Measurements from ENCODE around the gene NDUFS1.
"Not testable (repeated sequence)": the region's sequence is repeated elsewhere in the genome, so short reads cannot be mapped to it uniquely, and the experiment has no call there.

NDUFS1 gene

GRCh38 chr2:206163251-206163880 lies 4.1 kb upstream of the NDUFS1 start:
- no peak for DNase-seq (ENCODE audit: low spot score)
- FAIRE-seq, result no peak

DNA sequence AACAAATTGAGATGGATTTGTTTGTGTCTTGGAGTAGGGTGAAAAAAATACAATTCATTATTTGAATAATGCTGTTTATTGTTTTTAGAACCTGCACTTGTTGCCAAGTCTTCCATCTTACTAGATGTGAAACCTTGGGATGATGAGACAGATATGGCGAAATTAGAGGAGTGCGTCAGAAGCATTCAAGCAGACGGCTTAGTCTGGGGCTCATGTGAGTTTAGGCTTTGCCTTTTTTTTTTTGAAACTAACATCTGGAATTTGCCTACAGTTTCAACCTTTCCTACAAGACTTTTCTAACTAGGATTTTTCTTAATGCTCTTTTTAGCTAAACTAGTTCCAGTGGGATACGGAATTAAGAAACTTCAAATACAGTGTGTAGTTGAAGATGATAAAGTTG lies 3.2 kb upstream of the NDUFS1 start:
- not testable (repeated sequence) for DNase-seq (ENCODE audit: low spot score); FAIRE-seq

GRCh38 chr2:206160807-206161179 lies 1.5 kb upstream of the NDUFS1 start:
- DNase-seq (ENCODE audit: low spot score), result no peak
- FAIRE-seq, result no peak

DNA sequence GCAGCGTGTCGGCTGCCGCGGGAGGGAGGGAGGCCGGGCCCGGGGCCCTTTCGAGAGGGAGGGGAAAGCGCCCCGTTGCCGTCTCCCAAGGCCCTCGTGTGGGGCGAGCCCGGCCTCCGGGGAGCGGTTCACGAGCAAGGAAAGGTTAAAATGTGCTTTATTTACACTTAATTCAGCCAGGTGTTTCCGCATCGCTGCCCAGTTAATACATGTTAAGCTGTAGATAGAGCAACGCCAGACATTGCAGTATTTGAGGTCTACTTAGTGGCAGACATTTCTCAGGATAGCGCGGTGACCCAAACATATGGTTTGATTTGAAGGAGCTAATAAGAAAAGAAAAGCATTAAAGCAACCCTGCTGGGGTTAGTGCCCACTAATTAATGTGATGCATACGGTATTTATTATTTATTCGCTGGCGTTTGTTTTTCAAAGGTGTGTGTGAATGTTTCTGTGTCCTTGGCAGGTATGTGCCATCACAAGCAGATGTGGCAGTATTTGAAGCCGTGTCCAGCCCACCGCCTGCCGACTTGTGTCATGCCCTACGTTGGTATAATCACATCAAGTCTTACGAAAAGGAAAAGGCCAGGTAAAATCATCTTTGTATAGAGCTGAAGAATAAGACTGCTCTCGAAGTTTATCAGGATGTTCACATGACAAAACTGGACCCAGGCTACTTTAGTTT lies 1.0 kb upstream of the NDUFS1 start:
- no peak for FAIRE-seq
- DNase-seq (ENCODE audit: low spot score), result peak; percentile 36

GRCh38 chr2:206158563-206159345 lies 490 bp downstream of the NDUFS1 start:
- peak; percentile 23 for DNase-seq (ENCODE audit: low spot score)
- no peak for FAIRE-seq

GRCh38 chr2:206157014-206157413 lies 2.2 kb downstream of the NDUFS1 start:
- DNase-seq (ENCODE audit: low spot score); FAIRE-seq: not testable (repeated sequence)

GRCh38 chr2:206154197-206154596 lies 5.0 kb downstream of the NDUFS1 start:
- DNase-seq (ENCODE audit: low spot score) (no peak), FAIRE-seq (no peak)

- DNase-seq (ENCODE audit: low spot score) (no peak), FAIRE-seq (no peak)
Measured at GRCh38 chr2:206150631-206151030, 8.6 kb downstream of the NDUFS1 start.

DNA sequence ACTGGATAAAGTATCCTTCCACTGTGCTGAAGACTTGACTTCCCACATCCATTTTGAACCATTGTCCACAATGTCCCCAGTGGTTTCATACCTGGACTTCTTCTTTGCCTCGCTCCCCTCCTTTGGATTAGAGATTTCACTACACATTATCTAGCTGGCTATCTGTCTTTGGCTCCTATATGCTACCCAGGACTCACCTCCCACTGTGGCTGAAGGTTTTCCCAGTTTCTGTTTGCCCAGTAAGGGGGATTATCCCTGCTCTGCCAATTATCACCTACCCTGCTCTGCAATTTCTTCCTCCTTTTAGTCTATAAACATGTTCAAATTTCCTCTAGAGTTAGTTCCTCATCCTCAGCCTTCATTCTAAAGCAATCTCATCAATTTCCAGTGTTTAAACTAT lies 9.1 kb downstream of the NDUFS1 start:
- no peak for FAIRE-seq

GRCh38 chr2:206149330-206149729 lies 9.9 kb downstream of the NDUFS1 start:
- FAIRE-seq, result no peak

More for the DNA sequence above, 9.1 kb downstream of the NDUFS1 start:
- DNase-seq (ENCODE audit: low spot score), result no peak

DNA sequence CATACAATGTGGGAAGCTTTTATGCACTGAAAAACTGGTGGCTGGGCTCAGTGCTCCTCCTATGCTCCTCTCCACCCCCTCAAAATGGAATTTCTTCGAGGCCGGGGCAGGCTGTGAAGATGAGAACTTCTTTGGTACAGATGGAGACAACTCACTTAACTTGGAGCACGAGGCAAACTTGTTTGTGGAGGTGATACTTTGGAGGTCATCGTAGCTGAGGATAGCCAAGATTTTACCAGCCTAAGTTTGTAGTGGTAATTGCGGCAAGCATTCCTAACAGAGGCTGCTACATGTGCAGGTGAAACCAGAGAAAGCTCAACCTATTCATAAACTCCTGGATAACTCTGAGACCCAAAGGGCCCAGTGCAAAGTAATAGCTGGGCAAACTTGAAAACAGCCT lies 13.6 kb downstream of the NDUFS1 start:
- FAIRE-seq, result no peak
- no peak for DNase-seq (ENCODE audit: low spot score)

More at GRCh38 chr2:206149330-206149729, 9.9 kb downstream of the NDUFS1 start:
- DNase-seq (ENCODE audit: low spot score), result no peak

GRCh38 chr2:206144383-206144782 lies 14.9 kb downstream of the NDUFS1 start:
- FAIRE-seq, result no peak
- DNase-seq (ENCODE audit: low spot score), result no peak

DNA sequence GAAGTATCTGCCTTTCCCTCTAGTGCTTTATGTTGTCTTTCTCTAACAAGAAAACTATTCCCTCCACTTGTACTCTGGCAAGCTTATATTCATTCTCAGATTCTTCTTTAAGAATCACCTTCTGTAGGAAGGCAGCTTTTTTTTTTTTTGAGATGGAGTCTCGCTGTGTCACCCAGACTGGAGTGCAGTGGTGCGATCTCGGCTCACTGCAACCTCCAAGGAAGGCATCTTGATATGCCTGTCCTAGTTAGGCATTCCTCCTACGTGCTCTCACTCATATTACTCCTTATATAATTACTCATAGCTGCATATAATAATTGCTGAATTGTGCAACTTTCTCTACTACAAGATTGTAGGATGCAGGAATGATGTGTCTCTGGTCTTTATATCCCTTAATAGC lies 15.8 kb downstream of the NDUFS1 start:
- DNase-seq (ENCODE audit: low spot score), result no peak
- FAIRE-seq, result no peak

DNA sequence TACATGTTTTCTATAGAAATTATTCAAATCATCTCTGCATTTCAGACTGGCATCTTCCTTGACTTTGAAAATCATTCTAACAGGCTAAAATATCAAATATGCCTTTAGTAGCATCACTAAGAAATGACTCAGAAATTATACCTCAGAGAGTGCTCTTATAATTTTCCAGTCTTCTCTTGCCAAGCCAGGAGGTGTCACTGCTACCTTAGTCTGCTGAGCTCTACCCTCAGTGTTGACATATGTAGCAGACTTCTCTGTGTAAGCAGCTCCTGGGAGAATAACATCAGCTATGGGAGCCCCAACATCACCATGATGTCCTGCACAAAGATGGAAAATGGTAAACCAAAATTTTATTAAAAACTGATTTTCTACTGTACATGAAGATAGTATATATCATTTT lies 31.6 kb downstream of the NDUFS1 start:
- FAIRE-seq (no peak), DNase-seq (ENCODE audit: low spot score) (no peak)

- FAIRE-seq (no peak), DNase-seq (ENCODE audit: low spot score) (no peak)
Measured at GRCh38 chr2:206125901-206126300, 33.3 kb downstream of the NDUFS1 start.

DNA sequence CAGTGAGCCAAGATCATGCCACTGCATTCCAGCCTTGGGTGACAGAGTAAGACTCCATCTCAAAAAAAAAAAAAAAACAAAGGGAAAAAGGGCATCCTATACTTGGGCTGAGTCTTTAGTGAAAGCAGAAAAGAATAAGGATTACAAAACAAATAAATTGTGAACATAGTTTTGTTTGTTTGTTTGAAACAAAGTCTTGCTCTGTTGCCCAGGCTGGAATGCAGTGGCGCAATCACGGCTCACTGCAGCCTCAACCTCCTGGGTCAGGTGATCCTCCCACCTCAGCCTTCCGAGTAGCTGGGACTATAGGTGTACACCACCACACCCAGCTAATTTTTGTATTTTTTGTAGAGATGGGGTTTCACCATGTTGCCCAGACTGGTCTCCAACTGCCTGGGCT lies 36.7 kb downstream of the NDUFS1 start:
- not testable (repeated sequence) for DNase-seq (ENCODE audit: low spot score); FAIRE-seq

- no peak for FAIRE-seq
- no peak for DNase-seq (ENCODE audit: low spot score)
Measured at GRCh38 chr2:206116278-206116677, 43.0 kb downstream of the NDUFS1 start.

GRCh38 chr2:206115026-206115578 lies 44.1 kb downstream of the NDUFS1 start:
- DNase-seq (ENCODE audit: low spot score), result no peak
- FAIRE-seq, result no peak

GRCh38 chr2:206112846-206113547 lies 46.2 kb downstream of the NDUFS1 start:
- DNase-seq (ENCODE audit: low spot score) (no peak), FAIRE-seq (no peak)

- no peak for FAIRE-seq
Measured at GRCh38 chr2:206112108-206112507, 47.1 kb downstream of the NDUFS1 start.

DNA sequence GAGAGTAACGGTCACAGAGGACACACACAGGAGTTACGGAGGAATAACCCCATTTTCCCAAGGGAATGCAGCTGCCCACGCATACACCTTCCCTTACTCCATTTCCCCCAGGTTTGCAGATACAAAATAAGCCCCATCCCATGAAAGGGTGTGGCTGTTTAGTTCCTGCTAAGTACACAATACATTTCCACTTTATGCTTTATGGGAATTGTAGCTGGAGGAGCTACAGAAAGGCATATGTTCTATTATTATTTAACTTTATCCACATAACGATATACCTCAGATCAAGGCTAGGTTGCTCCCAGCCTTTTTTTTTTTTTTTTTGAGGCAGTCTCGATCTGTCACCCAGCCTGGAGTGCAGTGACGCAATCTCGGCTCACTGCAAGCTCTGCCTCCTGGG lies 50.5 kb downstream of the NDUFS1 start:
- FAIRE-seq (no peak), DNase-seq (ENCODE audit: low spot score) (no peak)

More at GRCh38 chr2:206112108-206112507, 47.1 kb downstream of the NDUFS1 start:
- no peak for DNase-seq (ENCODE audit: low spot score)

All from urothelium cell line (cell line).